NCI-H146 treated with DMSO at 0.1 percent for 48 hours (cell line): ENCODE measurements around the gene SLC25A17.
"Not testable (repeated sequence)": the region's sequence is repeated elsewhere in the genome, so short reads cannot be mapped to it uniquely, and the experiment has no call there.

ENCODE experiments used
- DNase-seq: peaks from one replicate; lab custom pipeline; 2025; ENCODE audit not compliant: unreplicated experiment; lab: John Stamatoyannopoulos, UW

The SLC25A17 gene

GRCh38 chr22:40721266-40721665 is 97.9 kb downstream of the SLC25A17 start:
- peak; percentile 90 for DNase-seq

GRCh38 chr22:40720538-40721256 is 98.4 kb downstream of the SLC25A17 start:
- DNase-seq: no peak

GRCh38 chr22:40720156-40720537 is 99.0 kb downstream of the SLC25A17 start:
- not testable (repeated sequence) for DNase-seq
